HG03571 (cell line): ENCODE results near the gene PEA15.

ENCODE experiments used
- ATAC-seq: cut with Tn5 transposase; IDR thresholded peaks from one replicate; pipeline ENCODE4 v1.9.1; 2021; ENCODE audit not compliant: unreplicated experiment

The PEA15 gene

GRCh38 chr1:160207771-160208556 is 2.8 kb downstream of the PEA15 start:
- no peak for ATAC-seq

- ATAC-seq, result no peak
These were observed 3.6 kb downstream of the PEA15 start for GRCh38 chr1:160208557-160209320.

GRCh38 chr1:160209321-160210046 is 4.3 kb downstream of the PEA15 start:
- no peak for ATAC-seq

GRCh38 chr1:160210561-160210960 is 5.4 kb downstream of the PEA15 start:
- no peak for ATAC-seq

- ATAC-seq, result no peak
These were observed 6.0 kb downstream of the PEA15 start for GRCh38 chr1:160211046-160211790.

- ATAC-seq, result no peak
These were observed 9.4 kb downstream of the PEA15 start for GRCh38 chr1:160214481-160215140.

GRCh38 chr1:160216301-160216700 is 11.1 kb downstream of the PEA15 start:
- no peak for ATAC-seq

- no peak for ATAC-seq
These were observed 12.4 kb downstream of the PEA15 start for GRCh38 chr1:160217481-160218051.

- ATAC-seq, result no peak
These were observed 14.1 kb downstream of the PEA15 start for GRCh38 chr1:160219062-160219929.

GRCh38 chr1:160220301-160220700 is 15.1 kb downstream of the PEA15 start:
- ATAC-seq, result no peak

GRCh38 chr1:160221089-160221488 is 15.9 kb downstream of the PEA15 start:
- no peak for ATAC-seq

- ATAC-seq, result no peak
These were observed 17.4 kb downstream of the PEA15 start for GRCh38 chr1:160222546-160222945.

GRCh38 chr1:160224606-160225005 is 19.4 kb downstream of the PEA15 start:
- ATAC-seq, result no peak

GRCh38 chr1:160225345-160225744 is 20.2 kb downstream of the PEA15 start:
- ATAC-seq, result no peak

GRCh38 chr1:160226623-160227022 is 21.4 kb downstream of the PEA15 start:
- no peak for ATAC-seq

GRCh38 chr1:160227034-160227433 is 21.9 kb downstream of the PEA15 start:
- ATAC-seq, result no peak

- ATAC-seq, result no peak
These were observed 22.4 kb downstream of the PEA15 start for GRCh38 chr1:160227561-160227960.

- no peak for ATAC-seq
These were observed 23.2 kb downstream of the PEA15 start for GRCh38 chr1:160228431-160228830.

- no peak for ATAC-seq
These were observed 27.7 kb downstream of the PEA15 start for GRCh38 chr1:160232911-160233310.
